Activated CD8-positive, alpha-beta T cell treated with anti-CD3 and anti-CD28 coated beads for 36 hours (primary cell): Measurements from ENCODE around the gene MMEL1. TPM values are rescaled to one million over a fixed set of nuclear protein-coding genes. Genes with fewer than 3 reads are reported as not detected.

ENCODE experiments used
- ATAC-seq: fragments of 200-7000 bp; cut with Tn5 transposase; one replicate; pipeline ENCODE4 v1.10.0; 2021; ENCODE audit warnings: mild to moderate bottlenecking, moderate library complexity
- CTCF ChIA-PET: fragments of 350-600 bp; sonication (Branson Sonifier 250); formaldehyde crosslinking; loops from one replicate; lab custom pipeline; 2021; ENCODE audit warnings: antibody characterized with exemption; lab: Charles Lee
- POLR2A ChIA-PET: fragments of 350-600 bp; sonication (Branson Sonifier 250); formaldehyde crosslinking; loops from one replicate; lab custom pipeline; 2021; ENCODE audit warnings: antibody characterized with exemption; lab: Charles Lee
- DNase-seq: peaks from one replicate; pipeline ENCODE4 v3.0.0-alpha.2; 2020
- H3K27ac Mint-ChIP-seq: one replicate; pipeline ENCODE4 v1.8.0; 2021; ENCODE audit warnings: mild to moderate bottlenecking, mixed read lengths
- H3K27me3 Mint-ChIP-seq: one replicate; pipeline ENCODE4 v1.8.0; 2021; ENCODE audit warnings: mixed read lengths
- H3K36me3 Mint-ChIP-seq: one replicate; pipeline ENCODE4 v1.8.0; 2021; ENCODE audit warnings: low read depth, mixed read lengths
- H3K4me1 Mint-ChIP-seq: one replicate; pipeline ENCODE4 v1.8.0; 2021; ENCODE audit warnings: low read depth, mixed read lengths
- H3K4me3 Mint-ChIP-seq: one replicate; pipeline ENCODE4 v1.8.0; 2021; ENCODE audit warnings: mild to moderate bottlenecking, moderate library complexity, mixed read lengths
- H3K9me3 Mint-ChIP-seq: one replicate; pipeline ENCODE4 v1.8.0; 2021; ENCODE audit warnings: mixed read lengths
- CTCF ChIP-seq: fragments of 200-600 bp; IDR thresholded peaks from one replicate; pipeline ENCODE4 v1.8.0; 2022; ENCODE audit warnings: antibody characterized with exemption, mild to moderate bottlenecking
- intact Hi-C: fragments of 100-400 bp; cut with micrococcal nuclease; formaldehyde crosslinking; loops from one replicate; pipeline ENCODE4 v1.10.0; 2022
- total RNA-seq, 2 experiments: library from RNA; stranded (reverse); gene quantifications; one replicate each; pipeline ENCODE4 v1.2.3, GENCODE V29; 2021

The MMEL1 gene
- total RNA-seq, 2 experiments from 2014 or later: 1.8 to 3.1 TPM

DNA sequence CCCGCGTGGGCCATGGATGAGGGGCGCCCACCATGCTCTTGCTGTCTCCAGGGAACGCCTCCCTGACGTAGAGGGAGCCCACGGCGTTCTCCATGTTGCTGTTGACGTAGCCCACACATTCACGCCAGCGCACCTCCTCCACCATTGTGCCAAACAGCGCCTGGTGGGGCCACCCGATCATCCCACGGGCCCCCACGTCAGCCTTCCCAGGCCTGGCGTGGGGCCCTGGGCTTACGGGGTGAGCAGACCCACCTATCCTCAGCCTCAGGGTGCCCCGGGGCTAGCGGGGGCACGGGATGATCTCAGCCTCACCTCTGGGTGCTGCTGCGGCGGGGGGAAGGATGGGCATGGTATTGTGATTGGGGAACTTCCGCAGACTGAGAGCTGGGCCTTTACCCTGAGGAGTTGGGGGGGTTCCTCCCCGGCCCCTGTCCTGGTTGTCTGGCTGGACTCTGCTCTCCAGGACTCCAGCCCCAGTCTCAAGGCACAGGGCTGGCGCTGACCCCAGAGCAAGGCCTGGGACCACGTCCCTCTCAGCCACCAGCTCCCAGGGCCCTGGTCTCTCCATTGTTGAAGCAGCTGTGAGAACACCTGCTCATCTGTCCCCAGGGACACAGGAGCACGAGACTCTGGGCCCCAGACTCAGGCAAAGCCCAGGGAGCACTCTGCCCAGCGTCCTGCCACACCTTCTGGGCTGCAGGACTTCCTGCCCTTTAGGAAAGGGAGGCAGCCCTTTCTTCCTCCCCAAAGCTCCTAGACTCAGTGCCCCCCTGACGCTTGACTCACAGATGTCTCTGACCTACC, 36.1 kb downstream of the MMEL1 start:
- Mint-ChIP-seq H3K4me1 (no peaks in the 10 kb centered on the region), H3K9me3 (peaks cover 7% of the 10 kb centered on the region), H3K36me3 (no peaks in the 10 kb centered on the region), H3K4me3 (no peak overlapping the region), H3K27ac (no peak overlapping the region), H3K27me3 (no peaks in the 10 kb centered on the region)
- POLR2A ChIA-PET: interaction anchor here (1.0 kb wide), 1 partner anchor 17 kb away, joined by 3 read pairs; no protein-coding TSS in a partner anchor
- DNase-seq (no peak), ATAC-seq (no peak)
- CTCF ChIA-PET: no interaction called here
- intact Hi-C loops: no loop called here
- TF ChIP-seq CTCF: no peak

DNA sequence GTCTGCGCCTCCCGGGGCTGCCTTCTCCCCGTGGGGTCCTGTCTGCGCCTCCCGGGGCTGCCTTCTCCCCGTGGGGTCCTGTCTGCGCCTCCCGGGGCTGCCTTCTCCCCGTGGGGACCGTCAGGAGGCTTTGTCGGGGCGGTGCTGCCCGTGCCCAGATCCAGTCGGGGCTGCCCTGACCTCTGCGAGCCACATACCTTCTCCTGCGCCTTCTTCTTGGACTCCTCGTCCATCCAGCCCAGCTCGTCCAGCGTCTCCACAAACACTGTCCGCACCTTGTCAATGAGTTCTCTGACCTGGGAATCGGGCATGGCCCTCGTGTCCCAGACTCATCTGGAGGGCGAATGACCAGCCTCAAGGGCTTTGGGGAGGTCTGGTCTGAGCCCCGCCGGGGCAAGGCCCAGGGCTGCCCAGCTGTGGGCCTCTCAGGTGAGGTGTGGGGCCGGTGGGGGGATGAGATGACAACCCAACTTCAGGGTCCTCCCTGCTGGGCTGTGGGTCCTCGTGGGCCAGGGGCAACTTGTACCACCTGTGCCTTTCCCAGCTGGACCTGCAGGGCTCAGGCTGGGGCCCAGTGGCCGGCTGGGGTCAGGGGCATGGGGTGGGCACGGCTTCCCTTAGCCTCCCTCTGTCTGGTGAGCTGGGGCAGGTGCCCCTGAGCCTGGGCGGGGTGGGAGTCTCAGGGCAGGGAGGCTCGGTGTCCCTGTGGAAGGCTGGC, 36.8 kb downstream of the MMEL1 start:
- Mint-ChIP-seq H3K4me1 (no peaks in the 10 kb centered on the region), H3K4me3 (no peak overlapping the region), H3K9me3 (peaks cover 7% of the 10 kb centered on the region), H3K36me3 (no peaks in the 10 kb centered on the region), H3K27me3 (no peaks in the 10 kb centered on the region), H3K27ac (no peak overlapping the region)
- ChIA-PET CTCF (no interaction called here), POLR2A (interaction anchor here (1.0 kb wide), 1 partner anchor 18 kb away, joined by 3 read pairs; no protein-coding TSS in a partner anchor)
- ATAC-seq (no peak), DNase-seq (no peak)
- no peak for TF ChIP-seq CTCF
- intact Hi-C loops: no loop called here

DNA sequence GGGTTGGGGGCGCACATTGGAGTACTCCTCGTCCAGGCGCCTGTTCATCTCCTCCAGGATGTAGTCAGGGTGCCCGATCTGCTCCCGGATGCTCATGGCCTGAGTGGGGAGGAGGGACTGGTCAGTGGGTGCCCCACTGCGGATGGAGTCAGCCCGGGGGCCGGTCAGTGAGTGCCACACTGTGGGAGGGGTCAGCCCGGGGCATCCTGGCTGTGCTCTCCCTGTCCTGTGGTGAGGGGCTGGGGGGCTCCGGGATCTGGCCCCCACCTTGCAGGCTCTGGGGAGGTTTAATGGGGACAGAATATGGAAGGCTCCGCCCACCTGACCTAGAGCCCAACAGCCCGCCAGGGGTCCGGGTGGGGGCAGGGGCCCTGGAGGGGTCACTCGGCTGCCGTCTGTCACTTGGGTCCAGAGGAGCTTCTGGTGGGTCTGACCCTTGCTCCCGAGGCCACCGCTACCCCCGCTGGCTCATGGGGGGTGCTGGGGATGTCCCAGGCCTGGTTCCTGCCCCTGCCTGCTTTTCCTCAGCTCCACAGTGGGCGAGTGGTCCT, 37.5 kb downstream of the MMEL1 start:
- no peaks in the 10 kb centered on the region for H3K36me3 Mint-ChIP-seq
- peaks cover 7% of the 10 kb centered on the region for H3K9me3 Mint-ChIP-seq
- POLR2A ChIA-PET: no interaction called here
- H3K4me1 Mint-ChIP-seq: no peaks in the 10 kb centered on the region
- DNase-seq (peak; percentile 0), ATAC-seq (no peak)
- H3K27ac Mint-ChIP-seq: no peak overlapping the region
- no peak overlapping the region for H3K4me3 Mint-ChIP-seq
- no peak for TF ChIP-seq CTCF
- H3K27me3 Mint-ChIP-seq: no peaks in the 10 kb centered on the region
- CTCF ChIA-PET: no interaction called here
- intact Hi-C loops: no loop called here

DNA sequence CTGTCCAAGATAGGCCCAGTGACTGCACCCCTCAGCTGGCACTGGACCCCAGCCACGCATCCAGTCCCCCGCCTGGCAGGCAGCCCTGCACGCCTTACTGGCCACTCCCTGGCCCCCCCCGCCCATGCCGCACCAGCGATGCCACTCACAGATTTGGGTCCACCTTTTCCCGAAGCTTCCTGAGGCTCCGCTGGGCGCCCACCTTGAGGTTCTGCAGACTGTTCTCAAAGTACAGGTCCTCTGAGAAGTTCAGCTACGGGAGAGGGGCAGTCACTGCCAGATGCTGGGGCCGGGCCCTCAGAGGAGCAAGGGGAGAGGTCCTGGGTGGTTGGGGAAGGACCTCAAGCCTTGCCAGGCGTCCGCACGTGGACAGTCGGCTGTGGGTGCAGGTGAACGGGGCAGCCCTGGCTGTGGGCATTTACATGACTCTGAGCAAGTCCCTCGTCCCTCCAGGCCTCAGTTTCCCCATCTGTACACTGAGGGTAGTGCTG, 38.1 kb downstream of the MMEL1 start:
- no peaks in the 10 kb centered on the region for H3K27me3 Mint-ChIP-seq
- ChIA-PET CTCF (no interaction called here), POLR2A (no interaction called here)
- TF ChIP-seq CTCF: no peak
- intact Hi-C loops: no loop called here
- no peaks in the 10 kb centered on the region for H3K4me1 Mint-ChIP-seq
- H3K9me3 Mint-ChIP-seq: peaks cover 7% of the 10 kb centered on the region
- H3K27ac Mint-ChIP-seq: no peak overlapping the region
- no peak overlapping the region for H3K4me3 Mint-ChIP-seq
- peak; percentile 1 for DNase-seq
- no peaks in the 10 kb centered on the region for H3K36me3 Mint-ChIP-seq
- no peak for ATAC-seq
